HepG2 (cell line): ENCODE measurements around the gene EIF4G3. TPM values are rescaled to one million over a fixed set of nuclear protein-coding genes. Genes with fewer than 3 reads are reported as not detected.

Experiments
- ATAC-seq: fragments of 200-7000 bp; cut with Tn5 transposase; 3 replicates; pipeline ENCODE4 v1.9.1; 2020; ENCODE audit warnings: mild to moderate bottlenecking, moderate library complexity
- BruUV-seq: library from RNA; stranded (reverse); fragments of 400-500 nt; replicated peaks from 2 replicates; lab custom pipeline; 2021; lab: Mats Ljungman, UMichigan
- CTCF ChIA-PET: fragments of 300-600 bp; formaldehyde crosslinking; extraction: SDS; loops from one replicate; lab custom pipeline; 2021; ENCODE audit warnings: low total read pairs, inconsistent platforms, low intra/inter-chr PET ratio; lab: Yijun Ruan, JAX
- POLR2A ChIA-PET: fragments of 350-600 bp; sonication (Branson Sonifier 250); formaldehyde crosslinking; loops from one replicate; lab custom pipeline; 2020; ENCODE audit warnings: antibody characterized with exemption, inconsistent platforms; lab: Yijun Ruan, JAX
- DNase-seq: peaks from one replicate; pipeline ENCODE4 v3.0.0-alpha.2; 2015; ENCODE audit warnings: low spot score
- FAIRE-seq: peaks from 3 replicates; lab custom pipeline; 2011; peaks lifted over from hg19 to GRCh38; lab: Jason Lieb, UNC
- H2AFZ ChIP-seq: one replicate; pipeline ENCODE4 v1.6.1; 2011; ENCODE audit warnings: low read length, inconsistent platforms
- H3K27ac ChIP-seq: fragments of 300-600 bp; 3 replicates; pipeline ENCODE4 v1.8.0; 2011; ENCODE audit warnings: mixed run types, mild to moderate bottlenecking, mixed read lengths, low read length, inconsistent platforms; ENCODE audit not compliant: insufficient read depth; ENCODE audit errors: extremely low read length
- H3K27me3 ChIP-seq, 2 experiments: fragments of 200-600 bp in 1 of 2; 2 replicates in 1 of 2; 3 replicates in 1 of 2; pipeline versions ENCODE4 v1.6.0 to v1.8.0; 2011; ENCODE audit warnings: low read length in 2 of 2, mild to moderate bottlenecking in 2 of 2, moderate library complexity in 2 of 2, inconsistent platforms in 1 of 2; ENCODE audit not compliant: insufficient read depth in 2 of 2, control insufficient read depth in 1 of 2
- H3K36me3 ChIP-seq, 2 experiments: fragments of 200-600 bp in 1 of 2; replicated peaks in 1 of 2; 2 replicates in 1 of 2; 3 replicates in 1 of 2; pipeline versions ENCODE4 v1.5.1 to v1.8.0; 2011; ENCODE audit warnings: low read length in 2 of 2, inconsistent platforms in 1 of 2; ENCODE audit not compliant: insufficient read depth in 2 of 2, control insufficient read depth in 1 of 2
- H3K4me1 ChIP-seq: 2 replicates; pipeline ENCODE4 v1.5.1; 2012; ENCODE audit warnings: low read length, inconsistent platforms; ENCODE audit not compliant: insufficient read depth
- H3K4me2 ChIP-seq: 2 replicates; pipeline ENCODE4 v1.6.0; 2011; ENCODE audit warnings: low read depth, low read length, inconsistent platforms
- H3K4me3 ChIP-seq, 3 experiments: fragments of 200-600 bp in 1 of 3; sonication (generic), shearing (Covaris generic) in 1 of 3; replicated peaks in 1 of 3; 2 replicates each; pipeline ENCODE4 v1.5.1; 2011 to 2016; ENCODE audit warnings: low read length in 3 of 3, inconsistent platforms in 2 of 3, low read depth in 2 of 3, mild to moderate bottlenecking in 2 of 3, control low read depth in 1 of 3, mixed read lengths in 1 of 3; ENCODE audit not compliant: insufficient read depth in 1 of 3
- H3K79me2 ChIP-seq: one replicate; pipeline ENCODE4 v1.6.1; 2011; ENCODE audit warnings: low read length, inconsistent platforms; ENCODE audit not compliant: insufficient read depth
- H3K9ac ChIP-seq: 2 replicates; pipeline ENCODE4 v1.6.0; 2011; ENCODE audit warnings: mild to moderate bottlenecking, low read depth, low read length, inconsistent platforms; ENCODE audit not compliant: insufficient read depth
- H3K9me3 ChIP-seq: 2 replicates; pipeline ENCODE4 v1.5.1; 2012; ENCODE audit warnings: mild to moderate bottlenecking, low read length
- H4K20me1 ChIP-seq: 2 replicates; pipeline ENCODE4 v1.6.0; 2011; ENCODE audit warnings: inconsistent platforms, mild to moderate bottlenecking, low read length, moderate library complexity; ENCODE audit not compliant: insufficient read depth
- SRF ChIP-seq: IDR thresholded peaks from 2 replicates; pipeline ENCODE4 v1.6.1; 2011; ENCODE audit warnings: mild to moderate bottlenecking, low read depth, low read length, moderate library complexity
- ZBTB3 ChIP-seq: sonication (generic); formaldehyde crosslinking; IDR thresholded peaks from 2 replicates; pipeline ENCODE4 v1.4.0; 2020; ENCODE audit warnings: low read depth, mild to moderate bottlenecking, moderate library complexity, missing genetic modification reagents, borderline replicate concordance
- WGBS: methylation state at CpG from one replicate; pipeline ENCODE4 v1.1.6; 2017; ENCODE audit warnings: low lambda C conversion rate; 5-methylcytosine and 5-hydroxymethylcytosine counted together
- in situ Hi-C: cut with HindIII; loops from 2 replicates; pipeline ENCODE4 v1.10.0; 2017; ENCODE audit warnings: low pct_unique_long_range_greater_than_20kb; ENCODE audit not compliant: extremely low pct_ligation_motif_present
- intact Hi-C: fragments of 100-400 bp; cut with micrococcal nuclease; formaldehyde crosslinking; loops from one replicate; pipeline ENCODE4 v1.10.0; 2022; ENCODE audit not compliant: unreplicated experiment
- polyA plus RNA-seq, 8 experiments: library from polyadenylated mRNA; depleted of rRNA in 3 of 8; stranded (reverse) in 7 of 8; unstranded in 1 of 8; fragments of >200 nt; fragmentation: Illumina TruSeq in 4 of 8; extraction: Trizol in 4 of 8; gene quantifications; 2 replicates each; pipeline versions ENCODE4 v1.2.1 to v1.2.3, GENCODE V29; 2011 to 2016; ENCODE audit warnings: low read depth in 4 of 8, missing spikeins in 1 of 8, mixed read lengths in 1 of 8; ENCODE audit not compliant: insufficient read depth in 1 of 8
- total RNA-seq, 5 experiments: library from RNA; depleted of rRNA; stranded (reverse); fragments of >200 nt; fragmentation: Illumina TruSeq; extraction: Trizol; gene quantifications; 2 replicates each; pipeline ENCODE4 v1.2.3, GENCODE V29; 2016; ENCODE audit warnings: low read depth in 1 of 5

Gene EIF4G3
- total and polyA plus RNA-seq, 2 of the 13 experiments (the other 11 are each of a cell fraction or from before 2014, with no cell fraction given), result 22.2 to 27.6 TPM

- intact Hi-C loops (no loop called here), in situ Hi-C loops (no loop called here)
- FAIRE-seq, result no peak
- Histone ChIP-seq H3K9me3 (no peaks in the 10 kb centered on the region), H3K79me2 (peaks cover 15% of the 10 kb centered on the region), H3K9ac (no peak overlapping the region), H3K4me3 (no peak overlapping the region), H3K27me3 (no peaks in the 10 kb centered on the region), H3K4me2 (no peak overlapping the region), H3K27ac (no peak overlapping the region), H3K36me3 (peaks cover 1 to 10% of the 10 kb centered on the region in 2 experiments; a peak in 3 of 5 replicates)
- CTCF ChIA-PET, result no interaction called here
- BruUV-seq, result no TSS peak
- WGBS, result 100% methylated on average over 3 of the region's 3 CpGs
- TF ChIP-seq SRF, result no peak
- TF ChIP-seq, all 625 proteins: peak for 0
- Histone ChIP-seq H2AFZ (no peak overlapping the region), H4K20me1 (no peaks in the 10 kb centered on the region), H3K4me1 (no peaks in the 10 kb centered on the region)
- POLR2A ChIA-PET, result no interaction called here
- DNase-seq, result no peak
- ATAC-seq, result no peak
Observed at GRCh38 chr1:21154717-21155116, 22.0 kb downstream of the EIF4G3 start.

GRCh38 chr1:21153388-21153787 lies 23.3 kb downstream of the EIF4G3 start:
- DNase-seq (no peak), ATAC-seq (no peak), FAIRE-seq (peak; percentile 18)
- H4K20me1 ChIP-seq, result no peaks in the 10 kb centered on the region
- in situ Hi-C loops, result no loop called here
- no peak overlapping the region for H2AFZ ChIP-seq
- no peak overlapping the region for H3K9ac ChIP-seq
- CTCF ChIA-PET, result no interaction called here
- H3K27ac ChIP-seq, result no peak overlapping the region
- TF ChIP-seq ZBTB3 (CRISPR knock-in tag), result no peak
- H3K79me2 ChIP-seq, result peaks cover 15% of the 10 kb centered on the region
- peaks cover 5 to 11% of the 10 kb centered on the region in 2 experiments; a peak in 3 of 5 replicates for H3K36me3 ChIP-seq
- intact Hi-C loops, result no loop called here
- no peak overlapping the region for H3K4me2 ChIP-seq
- H3K27me3 ChIP-seq, result no peaks in the 10 kb centered on the region
- no peak overlapping the region for H3K4me3 ChIP-seq
- H3K4me1 ChIP-seq, result no peaks in the 10 kb centered on the region
- H3K9me3 ChIP-seq, result no peaks in the 10 kb centered on the region
- 94% methylated on average over 6 of the region's 6 CpGs for WGBS
- POLR2A ChIA-PET, result no interaction called here
- BruUV-seq, result no TSS peak
